UCSD-AML1 (cell line): Measurements from ENCODE around the gene TCN2.
A peak's percentile ranks its signal among the peaks of the same experiment; 100 is the strongest.
"Not testable (repeated sequence)": the region's sequence is repeated elsewhere in the genome, so short reads cannot be mapped to it uniquely, and the experiment has no call there.

ENCODE experiments used
- DNase-seq: peaks from one replicate; lab custom pipeline; 2025; ENCODE audit not compliant: unreplicated experiment; lab: John Stamatoyannopoulos, UW

The TCN2 gene

GRCh38 chr22:30575859-30576258 lies 31.1 kb upstream of the TCN2 start:
- no peak for DNase-seq

- DNase-seq, result no peak
Observed at GRCh38 chr22:30578481-30578880, 28.5 kb upstream of the TCN2 start.

- no peak for DNase-seq
Observed at GRCh38 chr22:30580896-30581295, 26.1 kb upstream of the TCN2 start.

GRCh38 chr22:30582051-30582450 lies 24.9 kb upstream of the TCN2 start:
- no peak for DNase-seq

GRCh38 chr22:30582788-30583545 lies 24.0 kb upstream of the TCN2 start:
- peak; percentile 77 for DNase-seq

- no peak for DNase-seq
Observed at GRCh38 chr22:30584441-30584840, 22.5 kb upstream of the TCN2 start.

GRCh38 chr22:30586414-30586813 lies 20.6 kb upstream of the TCN2 start:
- DNase-seq, result no peak

GRCh38 chr22:30591191-30591587 lies 15.8 kb upstream of the TCN2 start:
- DNase-seq, result no peak

- DNase-seq, result peak; percentile 94
Observed at GRCh38 chr22:30591588-30592359, 15.2 kb upstream of the TCN2 start, which contains the start of gene PES1. TSS of gene PES1 (minus strand) at chr22:30591910. CDS start at chr22:30591833, 77 bp downstream.

GRCh38 chr22:30592360-30592713 lies 14.6 kb upstream of the TCN2 start:
- DNase-seq, result not testable (repeated sequence)

- no peak for DNase-seq
Observed at GRCh38 chr22:30596199-30596598, 10.8 kb upstream of the TCN2 start.

GRCh38 chr22:30596886-30597285 lies 10.1 kb upstream of the TCN2 start:
- no peak for DNase-seq

- no peak for DNase-seq
Observed at GRCh38 chr22:30598986-30599385, 8.0 kb upstream of the TCN2 start.

- DNase-seq, result no peak
Observed at GRCh38 chr22:30600921-30601320, 6.1 kb upstream of the TCN2 start.

- no peak for DNase-seq
Observed at GRCh38 chr22:30601464-30601863, 5.5 kb upstream of the TCN2 start.

GRCh38 chr22:30602049-30602448 lies 4.9 kb upstream of the TCN2 start:
- no peak for DNase-seq

GRCh38 chr22:30603801-30604200 lies 3.2 kb upstream of the TCN2 start:
- no peak for DNase-seq

GRCh38 chr22:30604723-30605122 lies 2.3 kb upstream of the TCN2 start:
- DNase-seq, result no peak

GRCh38 chr22:30605449-30606110 lies 1.4 kb upstream of the TCN2 start:
- DNase-seq, result peak; percentile 35

GRCh38 chr22:30607300-30607930 lies 441 bp downstream of the TCN2 start:
- no peak for DNase-seq

GRCh38 chr22:30607939-30608338 lies 965 bp downstream of the TCN2 start:
- no peak for DNase-seq
